Pulmonary artery endothelial cell (primary cell): ENCODE results near the gene MACC1. TPM values are rescaled to one million over a fixed set of nuclear protein-coding genes. Genes with fewer than 3 reads are reported as not detected.
"Not testable (repeated sequence)": the region's sequence is repeated elsewhere in the genome, so short reads cannot be mapped to it uniquely, and the experiment has no call there.

Experiments
- DNase-seq: peaks from one replicate; pipeline ENCODE4 v3.0.0-alpha.2; 2011; ENCODE audit warnings: low read depth, low spot score
- total RNA-seq: library from RNA; depleted of rRNA; stranded (reverse); fragments of >200 nt; gene quantifications from 2 replicates; pipeline ENCODE4 v1.2.3, GENCODE V29; 2014

MACC1 gene
- total RNA-seq, 1 donor from 2014 or later = under 0.01 TPM

GRCh38 chr7:20133803-20134202 lies 83.4 kb downstream of the MACC1 start:
- DNase-seq = no peak

- DNase-seq = no peak
Observed at GRCh38 chr7:20132585-20132984, 84.6 kb downstream of the MACC1 start.

- DNase-seq = no peak
Observed at GRCh38 chr7:20131776-20132175, 85.4 kb downstream of the MACC1 start.

- DNase-seq = no peak
Observed at GRCh38 chr7:20129920-20130319, 87.3 kb downstream of the MACC1 start.

- DNase-seq = no peak
Observed at GRCh38 chr7:20128001-20128400, 89.2 kb downstream of the MACC1 start.

GRCh38 chr7:20126060-20126459 lies 91.1 kb downstream of the MACC1 start:
- not testable (repeated sequence) for DNase-seq

GRCh38 chr7:20124087-20124486 lies 93.1 kb downstream of the MACC1 start:
- DNase-seq = not testable (repeated sequence)

- DNase-seq = not testable (repeated sequence)
Observed at GRCh38 chr7:20122653-20123316, 94.4 kb downstream of the MACC1 start.

- DNase-seq = no peak
Observed at GRCh38 chr7:20122073-20122472, 95.1 kb downstream of the MACC1 start.

GRCh38 chr7:20121404-20121803 lies 95.8 kb downstream of the MACC1 start:
- DNase-seq = no peak

- not testable (repeated sequence) for DNase-seq
Observed at GRCh38 chr7:20120611-20121168, 96.5 kb downstream of the MACC1 start.

GRCh38 chr7:20116869-20117268 lies 100.3 kb downstream of the MACC1 start:
- DNase-seq = no peak

- DNase-seq = no peak
Observed at GRCh38 chr7:20114468-20114867, 102.7 kb downstream of the MACC1 start.

- no peak for DNase-seq
Observed at GRCh38 chr7:20113427-20114027, 103.7 kb downstream of the MACC1 start.

- no peak for DNase-seq
Observed at GRCh38 chr7:20112696-20113095, 104.5 kb downstream of the MACC1 start.

- no peak for DNase-seq
Observed at GRCh38 chr7:20111821-20112542, 105.2 kb downstream of the MACC1 start.

GRCh38 chr7:20107582-20107981 lies 109.6 kb downstream of the MACC1 start:
- DNase-seq = no peak

GRCh38 chr7:20104696-20105095 lies 112.5 kb downstream of the MACC1 start:
- DNase-seq = no peak

- DNase-seq = no peak
Observed at GRCh38 chr7:20102982-20103381, 114.2 kb downstream of the MACC1 start.

- DNase-seq = no peak
Observed at GRCh38 chr7:20095862-20096261, 121.3 kb downstream of the MACC1 start.

- DNase-seq = no peak
Observed at GRCh38 chr7:20095436-20095835, 121.7 kb downstream of the MACC1 start.

GRCh38 chr7:20089431-20089830 lies 127.8 kb downstream of the MACC1 start:
- DNase-seq = no peak
